Smooth muscle cell of the brain vasculature (primary cell): ENCODE measurements around the gene MFN1.
"Not testable (repeated sequence)": the region's sequence is repeated elsewhere in the genome, so short reads cannot be mapped to it uniquely, and the experiment has no call there.

Source experiments
- DNase-seq: peaks from one replicate; pipeline ENCODE4 v3.0.0-alpha.2; 2012; ENCODE audit warnings: low read depth, low spot score

MFN1 gene

GRCh38 chr3:179347345-179348194, at the start of gene MFN1:
TSS of gene MFN1 (plus strand) at chr3:179347709. CDS start at chr3:179348852, 1,143 bp downstream.
- peak; percentile 91 for DNase-seq

- no peak for DNase-seq
Observed at GRCh38 chr3:179297971-179298725, 49.4 kb upstream of the MFN1 start.

GRCh38 chr3:179299316-179299715, 48.2 kb upstream of the MFN1 start:
- no peak for DNase-seq

GRCh38 chr3:179299999-179300613, 47.4 kb upstream of the MFN1 start:
- DNase-seq, result no peak

- no peak for DNase-seq
Observed at GRCh38 chr3:179301645-179302044, 45.9 kb upstream of the MFN1 start.

- DNase-seq, result no peak
Observed at GRCh38 chr3:179302111-179302510, 45.4 kb upstream of the MFN1 start.

GRCh38 chr3:179304605-179305004, 42.9 kb upstream of the MFN1 start:
- DNase-seq, result no peak

- not testable (repeated sequence) for DNase-seq
Observed at GRCh38 chr3:179307362-179307761, 40.1 kb upstream of the MFN1 start.

GRCh38 chr3:179308001-179308400, 39.5 kb upstream of the MFN1 start:
- DNase-seq, result no peak

- DNase-seq, result no peak
Observed at GRCh38 chr3:179309225-179310078, 38.1 kb upstream of the MFN1 start.

- DNase-seq, result no peak
Observed at GRCh38 chr3:179318876-179319275, 28.6 kb upstream of the MFN1 start.

GRCh38 chr3:179321668-179322285, 25.7 kb upstream of the MFN1 start:
- peak; percentile 43 for DNase-seq

GRCh38 chr3:179322286-179323196, 25.0 kb upstream of the MFN1 start, which contains the start of gene ZNF639:
TSS of gene ZNF639 (plus strand) at chr3:179323031. CDS start at chr3:179328294, 5,263 bp downstream.
- DNase-seq, result peak; percentile 54

- peak; percentile 29 for DNase-seq
Observed at GRCh38 chr3:179323197-179324110, 24.1 kb upstream of the MFN1 start.

- DNase-seq, result no peak
Observed at GRCh38 chr3:179324270-179324754, 23.2 kb upstream of the MFN1 start.

GRCh38 chr3:179330438-179330837, 17.1 kb upstream of the MFN1 start:
- DNase-seq, result no peak

GRCh38 chr3:179332240-179332639, 15.3 kb upstream of the MFN1 start:
- DNase-seq, result no peak

GRCh38 chr3:179333084-179333483, 14.4 kb upstream of the MFN1 start:
- DNase-seq, result no peak
